HFF-Myc (cell line): Measurements from ENCODE around the gene CD19.
"Not testable (repeated sequence)": the region's sequence is repeated elsewhere in the genome, so short reads cannot be mapped to it uniquely, and the experiment has no call there.

ENCODE experiments used
- DNase-seq: peaks from one replicate; pipeline ENCODE4 v3.0.0-alpha.2; 2011; ENCODE audit warnings: low read depth; ENCODE audit errors: extremely low read depth
- H3K4me3 ChIP-seq: replicated peaks from 2 replicates; pipeline ENCODE4 v1.5.1; 2011; ENCODE audit warnings: low read depth, mild to moderate bottlenecking, control low read depth, low read length
- CTCF ChIP-seq: IDR thresholded peaks from 2 replicates; pipeline ENCODE4 v1.5.1; 2012; ENCODE audit warnings: mild to moderate bottlenecking, low read depth, low read length, control low read depth; ENCODE audit errors: missing control alignments

Gene CD19

GRCh38 chr16:28931801-28932225, at the start of gene CD19:
TSS of gene CD19 (plus strand) at chr16:28931971. CDS start at chr16:28932001, 30 bp downstream.
- no peak within 1 kb of the TSS for H3K4me3 ChIP-seq

GRCh38 chr16:28882551-28883160, 49.1 kb upstream of the CD19 start:
- H3K4me3 ChIP-seq, result no peak overlapping the region
- TF ChIP-seq CTCF, result no peak
- DNase-seq, result no peak

More at GRCh38 chr16:28931801-28932225, at the start of gene CD19:
- no peak for TF ChIP-seq CTCF
- no peak for DNase-seq

- no peak for TF ChIP-seq CTCF
- DNase-seq, result no peak
- no peak overlapping the region for H3K4me3 ChIP-seq
Observed at GRCh38 chr16:28883221-28883996, 48.4 kb upstream of the CD19 start.

GRCh38 chr16:28884045-28884444, 47.7 kb upstream of the CD19 start:
- TF ChIP-seq CTCF, result no peak
- no peak for DNase-seq

GRCh38 chr16:28886945-28887344, 44.8 kb upstream of the CD19 start:
- DNase-seq, result no peak
- no peak for TF ChIP-seq CTCF
- no peak overlapping the region for H3K4me3 ChIP-seq

More at GRCh38 chr16:28884045-28884444, 47.7 kb upstream of the CD19 start:
- H3K4me3 ChIP-seq, result no peak overlapping the region

GRCh38 chr16:28890355-28890754, 41.4 kb upstream of the CD19 start:
- DNase-seq, H3K4me3 ChIP-seq: not testable (repeated sequence)
